Neural cell (in vitro differentiated cells): ENCODE measurements around the gene LDB1. TPM values are rescaled to one million over a fixed set of nuclear protein-coding genes. Genes with fewer than 3 reads are reported as not detected.

Experiments used
- H2AFZ ChIP-seq: fragments of 200-600, 300-800 bp; sonication (generic), shearing (Covaris generic); 2 replicates; pipeline ENCODE4 v1.6.0; 2014; ENCODE audit warnings: low read depth, mild to moderate bottlenecking, antibody characterized with exemption, low read length, moderate library complexity
- H3F3A ChIP-seq: fragments of 200-600 bp; shearing (Covaris generic); 2 replicates; pipeline ENCODE4 v1.6.1; 2016; ENCODE audit warnings: mild to moderate bottlenecking, moderate library complexity, mixed read lengths, antibody characterized with exemption, low read length; ENCODE audit not compliant: insufficient read depth, poor library complexity, severe bottlenecking
- H3K27ac ChIP-seq: fragments of 200-600, 300-800 bp; sonication (generic), shearing (Covaris generic); 2 replicates; pipeline ENCODE4 v1.5.1; 2014; ENCODE audit warnings: mild to moderate bottlenecking, low read length, moderate library complexity
- H3K27me3 ChIP-seq: fragments of 300-800, 200-600 bp; sonication (generic), shearing (Covaris generic); 2 replicates; pipeline ENCODE4 v1.6.0; 2014; ENCODE audit warnings: mild to moderate bottlenecking, low read depth, low read length, moderate library complexity; ENCODE audit not compliant: insufficient read depth
- H3K36me3 ChIP-seq: fragments of 300-800, 200-600 bp; sonication (generic), shearing (Covaris generic); 2 replicates; pipeline ENCODE4 v1.5.1; 2014; ENCODE audit warnings: mild to moderate bottlenecking, antibody characterized with exemption, low read length, moderate library complexity; ENCODE audit not compliant: insufficient read depth
- H3K4me2 ChIP-seq: fragments of 300-800, 200-600 bp; sonication (generic), shearing (Covaris generic); 2 replicates; pipeline ENCODE4 v1.6.0; 2014; ENCODE audit warnings: mild to moderate bottlenecking, low read length
- H3K4me3 ChIP-seq: fragments of 300-800, 200-600 bp; sonication (generic), shearing (Covaris generic); 2 replicates; pipeline ENCODE4 v1.5.1; 2014; ENCODE audit warnings: mild to moderate bottlenecking, low read length, moderate library complexity
- H3K79me2 ChIP-seq: fragments of 200-600 bp; shearing (Covaris generic); replicated peaks from 2 replicates; pipeline ENCODE4 v1.6.0; 2014; ENCODE audit warnings: mild to moderate bottlenecking, low read length, moderate library complexity; ENCODE audit not compliant: insufficient read depth
- H3K9ac ChIP-seq: fragments of 300-800, 200-600 bp; sonication (generic), shearing (Covaris generic); 2 replicates; pipeline ENCODE4 v1.6.1; 2016; ENCODE audit warnings: mild to moderate bottlenecking, low read length, mixed read lengths
- H3K9me2 ChIP-seq: fragments of 200-600 bp; shearing (Covaris generic); 2 replicates; pipeline ENCODE4 v1.6.1; 2016; ENCODE audit warnings: mild to moderate bottlenecking, low read length, mixed read lengths; ENCODE audit not compliant: insufficient read depth
- H3K9me3 ChIP-seq: fragments of 200-600, 300-800 bp; sonication (generic), shearing (Covaris generic); 2 replicates; pipeline ENCODE4 v1.6.1; 2016; ENCODE audit warnings: mild to moderate bottlenecking, mixed run types, low read length, moderate library complexity, mixed read lengths
- H4K20me1 ChIP-seq: fragments of 200-600 bp; shearing (Covaris generic); 2 replicates; pipeline ENCODE4 v1.6.1; 2016; ENCODE audit warnings: mild to moderate bottlenecking, mixed run types; ENCODE audit not compliant: insufficient read depth
- CTCF ChIP-seq: fragments of 450-650 bp; IDR thresholded peaks from 2 replicates; pipeline ENCODE4 v1.5.1; 2014; ENCODE audit warnings: antibody characterized with exemption, mild to moderate bottlenecking, moderate library complexity; ENCODE audit not compliant: poor library complexity, severe bottlenecking
- EP300 ChIP-seq: fragments of 450-650 bp; conservative IDR thresholded peaks from 2 replicates; pipeline ENCODE4 v1.6.1; 2014; ENCODE audit warnings: antibody characterized with exemption, mild to moderate bottlenecking, moderate library complexity; ENCODE audit not compliant: poor library complexity, severe bottlenecking
- EZH2 ChIP-seq: fragments of 200-600, 300-800 bp; shearing (Covaris generic), sonication (generic); IDR thresholded peaks from 2 replicates; pipeline ENCODE4 v1.6.1; 2014; ENCODE audit warnings: antibody characterized with exemption, low read length, borderline replicate concordance, mild to moderate bottlenecking; ENCODE audit not compliant: insufficient read depth, poor library complexity, severe bottlenecking
- MXI1 ChIP-seq: fragments of 450-650 bp; conservative IDR thresholded peaks from 2 replicates; pipeline ENCODE4 v1.6.1; 2014; ENCODE audit warnings: antibody characterized with exemption, mild to moderate bottlenecking; ENCODE audit not compliant: poor library complexity, severe bottlenecking
- POLR2AphosphoS5 ChIP-seq: IDR thresholded peaks from 2 replicates; pipeline ENCODE4 v1.6.1; 2012
- RAD21 ChIP-seq: fragments of 450-650 bp; conservative IDR thresholded peaks from 2 replicates; pipeline ENCODE4 v1.6.1; 2014; ENCODE audit warnings: antibody characterized with exemption, mild to moderate bottlenecking, moderate library complexity
- SMC3 ChIP-seq: fragments of 450-650 bp; conservative IDR thresholded peaks from 2 replicates; pipeline ENCODE4 v1.6.1; 2014; ENCODE audit warnings: antibody characterized with exemption, mild to moderate bottlenecking, moderate library complexity; ENCODE audit not compliant: poor library complexity
- TAF1 ChIP-seq: IDR thresholded peaks from 2 replicates; pipeline ENCODE4 v1.6.1; 2012; ENCODE audit warnings: low read depth
- polyA plus RNA-seq: library from polyadenylated mRNA; depleted of rRNA; stranded (reverse); fragments of >200 nt; gene quantifications from 2 replicates; pipeline ENCODE4 v1.2.3, GENCODE V29; 2014
- TF ChIP-seq, protein P1 (sequence below): IDR thresholded peaks from 2 replicates; pipeline ENCODE4 v1.6.1; 2012; ENCODE audit warnings: borderline replicate concordance

LDB1 gene
- polyA plus RNA-seq, 1 donor from 2014 or later: 107 TPM

DNA sequence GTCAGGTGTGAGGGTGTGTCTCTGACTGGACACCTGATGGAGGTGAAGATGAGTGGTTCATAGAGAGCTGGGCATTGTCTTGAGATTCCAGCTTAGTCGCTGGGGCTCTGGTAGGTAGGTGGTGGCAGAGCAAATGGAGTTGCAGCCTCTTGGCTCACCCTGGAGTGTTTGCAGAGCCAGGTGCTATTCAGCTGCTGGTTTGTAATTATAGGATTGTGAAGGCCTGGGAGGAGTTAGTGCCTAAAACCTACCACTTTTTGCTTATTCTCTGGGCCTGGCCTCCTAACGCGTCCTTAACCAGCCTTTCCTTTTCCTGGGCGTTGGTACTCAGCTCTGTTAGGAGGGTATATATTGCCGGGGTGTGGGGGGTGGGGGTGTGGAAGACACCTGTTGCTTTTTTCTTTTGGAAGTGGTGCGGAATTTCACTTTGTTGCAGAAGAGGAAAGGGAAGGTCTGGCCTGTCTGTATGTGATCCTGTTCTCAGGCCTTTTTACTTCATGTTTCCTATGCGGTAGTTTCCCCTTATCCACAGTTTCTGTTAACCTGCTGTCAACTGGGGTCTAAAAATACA, 15.9 kb upstream of the LDB1 start:
- H3F3A ChIP-seq: no peaks in the 10 kb centered on the region
- H3K9ac ChIP-seq: no peak overlapping the region
- no peaks in the 10 kb centered on the region for H3K9me3 ChIP-seq
- no peak overlapping the region for H2AFZ ChIP-seq
- no peak overlapping the region for H3K4me3 ChIP-seq
- no peaks in the 10 kb centered on the region for H3K36me3 ChIP-seq
- H3K4me2 ChIP-seq: no peak overlapping the region
- no peaks in the 10 kb centered on the region for H3K27me3 ChIP-seq
- H4K20me1 ChIP-seq: no peaks in the 10 kb centered on the region
- TF ChIP-seq EZH2 (no peak), RAD21 (no peak), POLR2AphosphoS5 (no peak), MXI1 (no peak), CTCF (no peak), SMC3 (no peak), TAF1 (no peak), EP300 (no peak)
- peaks cover 32% of the 10 kb centered on the region for H3K79me2 ChIP-seq
- H3K9me2 ChIP-seq: no peaks in the 10 kb centered on the region
- no peak overlapping the region for H3K27ac ChIP-seq

- H3K27ac ChIP-seq: no peak overlapping the region
- peak overlapping the region; percentile 91 for H3K4me2 ChIP-seq
- no peak for TF ChIP-seq CTCF
- TF ChIP-seq TAF1: no peak
- TF ChIP-seq EZH2: no peak
- TF ChIP-seq EP300: no peak
- TF ChIP-seq POLR2AphosphoS5: no peak
- TF ChIP-seq, protein P1, sequence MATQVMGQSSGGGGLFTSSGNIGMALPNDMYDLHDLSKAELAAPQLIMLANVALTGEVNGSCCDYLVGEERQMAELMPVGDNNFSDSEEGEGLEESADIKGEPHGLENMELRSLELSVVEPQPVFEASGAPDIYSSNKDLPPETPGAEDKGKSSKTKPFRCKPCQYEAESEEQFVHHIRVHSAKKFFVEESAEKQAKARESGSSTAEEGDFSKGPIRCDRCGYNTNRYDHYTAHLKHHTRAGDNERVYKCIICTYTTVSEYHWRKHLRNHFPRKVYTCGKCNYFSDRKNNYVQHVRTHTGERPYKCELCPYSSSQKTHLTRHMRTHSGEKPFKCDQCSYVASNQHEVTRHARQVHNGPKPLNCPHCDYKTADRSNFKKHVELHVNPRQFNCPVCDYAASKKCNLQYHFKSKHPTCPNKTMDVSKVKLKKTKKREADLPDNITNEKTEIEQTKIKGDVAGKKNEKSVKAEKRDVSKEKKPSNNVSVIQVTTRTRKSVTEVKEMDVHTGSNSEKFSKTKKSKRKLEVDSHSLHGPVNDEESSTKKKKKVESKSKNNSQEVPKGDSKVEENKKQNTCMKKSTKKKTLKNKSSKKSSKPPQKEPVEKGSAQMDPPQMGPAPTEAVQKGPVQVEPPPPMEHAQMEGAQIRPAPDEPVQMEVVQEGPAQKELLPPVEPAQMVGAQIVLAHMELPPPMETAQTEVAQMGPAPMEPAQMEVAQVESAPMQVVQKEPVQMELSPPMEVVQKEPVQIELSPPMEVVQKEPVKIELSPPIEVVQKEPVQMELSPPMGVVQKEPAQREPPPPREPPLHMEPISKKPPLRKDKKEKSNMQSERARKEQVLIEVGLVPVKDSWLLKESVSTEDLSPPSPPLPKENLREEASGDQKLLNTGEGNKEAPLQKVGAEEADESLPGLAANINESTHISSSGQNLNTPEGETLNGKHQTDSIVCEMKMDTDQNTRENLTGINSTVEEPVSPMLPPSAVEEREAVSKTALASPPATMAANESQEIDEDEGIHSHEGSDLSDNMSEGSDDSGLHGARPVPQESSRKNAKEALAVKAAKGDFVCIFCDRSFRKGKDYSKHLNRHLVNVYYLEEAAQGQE: no peak
- no peak for TF ChIP-seq RAD21
- no peak for TF ChIP-seq MXI1
- TF ChIP-seq SMC3: no peak
- no peak overlapping the region for H2AFZ ChIP-seq
- H3K27me3 ChIP-seq: no peaks in the 10 kb centered on the region
- H4K20me1 ChIP-seq: no peaks in the 10 kb centered on the region
- H3K9me3 ChIP-seq: no peaks in the 10 kb centered on the region
- peaks cover 32% of the 10 kb centered on the region for H3K79me2 ChIP-seq
- H3K36me3 ChIP-seq: no peaks in the 10 kb centered on the region
- H3K4me3 ChIP-seq: peak overlapping the region; percentile 95
- peak overlapping the region; percentile 74 for H3K9ac ChIP-seq
- no peaks in the 10 kb centered on the region for H3K9me2 ChIP-seq
- H3F3A ChIP-seq: no peaks in the 10 kb centered on the region
Measured at GRCh38 chr10:102134416-102134815, 14.2 kb upstream of the LDB1 start.
